Spleen (tissue), 7 donors: ENCODE results near the gene TMEM94.

Source experiments
- POLR2A ChIP-seq, 3 donors: fragments of 450-650 bp; IDR thresholded peaks; one replicate each; pipeline ENCODE4 v1.5.1; 2017; ENCODE audit warnings: antibody characterized with exemption in 3 of 3, mild to moderate bottlenecking in 1 of 3
- POLR2AphosphoS5 ChIP-seq, 3 donors: sonication (generic); formaldehyde crosslinking; IDR thresholded peaks; one replicate each; pipeline ENCODE4 v1.5.1; 2017; ENCODE audit warnings: antibody characterized with exemption in 3 of 3
- TF ChIP-seq, protein P1 (sequence below), 11 experiments: fragments of 200-600 bp in 7 of 11; fragments of 450-650 bp in 4 of 11; sonication (generic) in 4 of 11; IDR thresholded peaks in 8 of 11; conservative IDR thresholded peaks in 3 of 11; 1 replicate in 7 of 11; 2 replicates in 4 of 11; pipeline versions ENCODE4 v1.4.0 to v1.8.0; 2016 to 2021; ENCODE audit warnings: antibody characterized with exemption in 11 of 11, inconsistent platforms in 4 of 11, mild to moderate bottlenecking in 1 of 11
- donor health status: DM: no; HTN: no; CAD: no; lungs with moderate emphysema.
- donor health status: DM: no; HTN: no; CAD: no.
- donor health status: DM: no; HTN: no; CAD: no.

DNA sequence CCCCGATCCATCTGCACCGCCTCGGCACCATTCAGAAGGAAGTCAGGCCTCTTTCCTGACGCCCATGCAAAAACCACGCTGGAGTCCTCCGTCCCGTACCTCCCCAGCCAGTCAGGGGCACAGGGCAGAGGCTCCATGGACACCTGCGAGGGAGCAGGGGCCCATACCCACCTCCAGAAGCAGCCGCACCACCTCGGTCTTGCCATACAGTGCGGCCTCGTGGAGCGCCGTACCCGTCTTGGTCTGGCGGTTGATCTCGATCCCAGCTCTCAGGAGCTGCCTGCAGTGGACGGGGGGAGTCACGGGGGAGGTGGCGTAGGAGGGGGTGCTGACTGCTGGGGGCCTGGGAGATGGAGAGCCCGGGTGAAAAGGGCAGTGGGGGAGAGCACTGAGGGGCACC lies 49.7 kb downstream of the TMEM94 start:
- TF ChIP-seq, protein P1, sequence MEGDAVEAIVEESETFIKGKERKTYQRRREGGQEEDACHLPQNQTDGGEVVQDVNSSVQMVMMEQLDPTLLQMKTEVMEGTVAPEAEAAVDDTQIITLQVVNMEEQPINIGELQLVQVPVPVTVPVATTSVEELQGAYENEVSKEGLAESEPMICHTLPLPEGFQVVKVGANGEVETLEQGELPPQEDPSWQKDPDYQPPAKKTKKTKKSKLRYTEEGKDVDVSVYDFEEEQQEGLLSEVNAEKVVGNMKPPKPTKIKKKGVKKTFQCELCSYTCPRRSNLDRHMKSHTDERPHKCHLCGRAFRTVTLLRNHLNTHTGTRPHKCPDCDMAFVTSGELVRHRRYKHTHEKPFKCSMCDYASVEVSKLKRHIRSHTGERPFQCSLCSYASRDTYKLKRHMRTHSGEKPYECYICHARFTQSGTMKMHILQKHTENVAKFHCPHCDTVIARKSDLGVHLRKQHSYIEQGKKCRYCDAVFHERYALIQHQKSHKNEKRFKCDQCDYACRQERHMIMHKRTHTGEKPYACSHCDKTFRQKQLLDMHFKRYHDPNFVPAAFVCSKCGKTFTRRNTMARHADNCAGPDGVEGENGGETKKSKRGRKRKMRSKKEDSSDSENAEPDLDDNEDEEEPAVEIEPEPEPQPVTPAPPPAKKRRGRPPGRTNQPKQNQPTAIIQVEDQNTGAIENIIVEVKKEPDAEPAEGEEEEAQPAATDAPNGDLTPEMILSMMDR (IDR thresholded peaks at IDR 0.05 in 8 of 11, conservative IDR thresholded peaks at IDR 0.05 in 3 of 11): no peak
- TF ChIP-seq POLR2AphosphoS5 (IDR thresholded peaks at IDR 0.05): peak in 1 of 3 donors; percentile 42
- TF ChIP-seq POLR2A (IDR thresholded peaks at IDR 0.05): no peak
